Upper lobe of left lung (tissue), 6 donors: ENCODE data around the gene RCSD1. TPM values are rescaled to one million over a fixed set of nuclear protein-coding genes. Genes with fewer than 3 reads are reported as not detected.
A peak's percentile ranks its signal among the peaks of the same experiment; 100 is the strongest.

Source experiments
- ATAC-seq, 2 donors: fragments of 200-7000 bp; cut with Tn5 transposase; one replicate each; pipeline ENCODE4 v1.9.1; 2022; ENCODE audit warnings: mild to moderate bottlenecking in 2 of 2, moderate library complexity in 2 of 2; ENCODE audit not compliant: low FRiP score in 2 of 2
- DNase-seq, 2 donors: peaks; one replicate each; pipeline ENCODE4 v3.0.0-alpha.2; 2019 to 2020
- H3K27ac ChIP-seq, 4 donors: fragments of 200-600 bp; sonication (generic); one replicate each; pipeline ENCODE4 v1.5.1; 2016 to 2019
- H3K27me3 ChIP-seq, 4 donors: fragments of 200-600 bp; sonication (generic); one replicate each; pipeline ENCODE4 v1.5.1; 2017 to 2019
- H3K36me3 ChIP-seq, 4 donors: fragments of 200-600 bp; sonication (generic); one replicate each; pipeline ENCODE4 v1.5.1; 2016 to 2019
- H3K4me1 ChIP-seq, 4 donors: fragments of 200-600 bp; sonication (generic); one replicate each; pipeline ENCODE4 v1.5.1; 2018 to 2019
- H3K4me3 ChIP-seq, 4 donors: fragments of 200-600 bp; sonication (generic); one replicate each; pipeline ENCODE4 v1.5.1; 2017 to 2019; ENCODE audit warnings: mild to moderate bottlenecking in 2 of 4, moderate library complexity in 1 of 4
- H3K9me3 ChIP-seq, 4 donors: fragments of 200-600 bp; sonication (generic); one replicate each; pipeline ENCODE4 v1.5.1; 2018 to 2019
- CTCF ChIP-seq, 6 experiments: fragments of 450-650 bp in 4 of 6; fragments of 200-600 bp in 2 of 6; sonication (generic) in 2 of 6; IDR thresholded peaks; one replicate each; pipeline ENCODE4 v1.5.1; 2016 to 2019; ENCODE audit warnings: antibody characterized with exemption in 6 of 6
- EP300 ChIP-seq, 4 donors: sonication (generic); formaldehyde crosslinking; IDR thresholded peaks; one replicate each; pipeline ENCODE4 v1.5.1; 2017; ENCODE audit warnings: antibody characterized with exemption in 4 of 4, control low read depth in 2 of 4
- POLR2A ChIP-seq, 4 donors: fragments of 450-650 bp; IDR thresholded peaks; one replicate each; pipeline ENCODE4 v1.5.1; 2016 to 2017; ENCODE audit warnings: antibody characterized with exemption in 4 of 4, mild to moderate bottlenecking in 2 of 4
- POLR2AphosphoS5 ChIP-seq, 2 donors: sonication (generic); formaldehyde crosslinking; IDR thresholded peaks; one replicate each; pipeline ENCODE4 v1.5.1; 2017; ENCODE audit warnings: antibody characterized with exemption in 2 of 2
- WGBS, 2 donors: methylation state at CpG; one replicate each; pipeline ENCODE4 v1.1.5; 2017 to 2018; 5-methylcytosine and 5-hydroxymethylcytosine counted together
- total RNA-seq, 6 donors: library from RNA; depleted of rRNA in 4 of 6; stranded (reverse); fragments of >200 nt in 4 of 6; gene quantifications; one replicate each; pipeline versions ENCODE4 v1.1.0 to v1.2.1, GENCODE V29; 2016 to 2021
- donor health status: DM: no; HTN: no; CAD: no; lungs with moderate emphysema.
- donor health status: DM: no; HTN: yes; CAD: no; lungs with severe emphysema.

Gene RCSD1
- total RNA-seq, 6 donors from 2014 or later, result 10.7 to 27.2 (median 18.1) TPM

- Histone ChIP-seq H3K9me3 (no peaks in the 10 kb centered on the region), H3K4me1 (peaks cover 19 to 35% (median 26%) of the 10 kb centered on the region in 4 donors), H3K27ac (no peak overlapping the region), H3K36me3 (no peaks in the 10 kb centered on the region), H3K27me3 (no peaks in the 10 kb centered on the region), H3K4me3 (no peak overlapping the region)
- WGBS, 2 donors, result 82 to 84% methylated on average over 3 of the region's 3 CpGs
- no peak for DNase-seq
- ATAC-seq, result no peak
- TF ChIP-seq EP300 (IDR thresholded peaks at IDR 0.05) (no peak), POLR2A (IDR thresholded peaks at IDR 0.05) (no peak), CTCF (IDR thresholded peaks at IDR 0.05) (no peak), POLR2AphosphoS5 (IDR thresholded peaks at IDR 0.05) (no peak)
These were observed 5.9 kb downstream of the RCSD1 start for GRCh38 chr1:167635941-167636340.

GRCh38 chr1:167638064-167638463, 8.0 kb downstream of the RCSD1 start:
- ATAC-seq (no peak), DNase-seq (no peak)
- Histone ChIP-seq H3K4me3 (no peak overlapping the region), H3K27me3 (no peaks in the 10 kb centered on the region), H3K27ac (peak overlapping the region in 1 of 4 donors; percentile 9), H3K9me3 (no peaks in the 10 kb centered on the region), H3K4me1 (peaks cover 10 to 28% (median 21%) of the 10 kb centered on the region in 4 donors), H3K36me3 (peaks cover 0 to 4% (median 0%) of the 10 kb centered on the region in 4 donors)
- no peak for TF ChIP-seq EP300 (IDR thresholded peaks at IDR 0.05)
- no peak for TF ChIP-seq CTCF (IDR thresholded peaks at IDR 0.05)
- TF ChIP-seq POLR2A (IDR thresholded peaks at IDR 0.05), result no peak
- no peak for TF ChIP-seq POLR2AphosphoS5 (IDR thresholded peaks at IDR 0.05)
- WGBS, 2 donors, result 65 to 87% methylated on average over 5 of the region's 5 CpGs

- H3K36me3 ChIP-seq, result peaks cover 0 to 4% (median 0%) of the 10 kb centered on the region in 4 donors
- H3K4me3 ChIP-seq, result no peak overlapping the region
- peaks cover 8 to 24% (median 14%) of the 10 kb centered on the region in 4 donors for H3K4me1 ChIP-seq
- H3K27ac ChIP-seq, result no peak overlapping the region
- ATAC-seq (no peak), DNase-seq (no peak)
- H3K27me3 ChIP-seq, result no peaks in the 10 kb centered on the region
- TF ChIP-seq EP300 (IDR thresholded peaks at IDR 0.05) (no peak), POLR2A (IDR thresholded peaks at IDR 0.05) (no peak), POLR2AphosphoS5 (IDR thresholded peaks at IDR 0.05) (no peak), CTCF (IDR thresholded peaks at IDR 0.05) (no peak)
- WGBS, 2 donors, result 91 to 97% methylated on average over 8 of the region's 8 CpGs
- H3K9me3 ChIP-seq, result no peaks in the 10 kb centered on the region
These were observed 10.0 kb downstream of the RCSD1 start for GRCh38 chr1:167640051-167640450.

- Histone ChIP-seq H3K27ac (peak overlapping the region in 1 of 4 donors; percentile 22), H3K4me3 (no peak overlapping the region), H3K4me1 (peaks cover 2 to 12% (median 9%) of the 10 kb centered on the region in 4 donors), H3K9me3 (no peaks in the 10 kb centered on the region), H3K36me3 (peaks cover 0 to 4% (median 0%) of the 10 kb centered on the region in 4 donors), H3K27me3 (no peaks in the 10 kb centered on the region)
- ATAC-seq (no peak), DNase-seq (no peak)
- 66 to 82% methylated on average over 7 of the region's 7 CpGs for WGBS, 2 donors
- TF ChIP-seq CTCF (IDR thresholded peaks at IDR 0.05) (no peak), POLR2A (IDR thresholded peaks at IDR 0.05) (no peak), EP300 (IDR thresholded peaks at IDR 0.05) (no peak), POLR2AphosphoS5 (IDR thresholded peaks at IDR 0.05) (no peak)
These were observed 11.9 kb downstream of the RCSD1 start for GRCh38 chr1:167641786-167642500.

- WGBS, 2 donors, result 81 to 88% methylated on average over 3 of the region's 3 CpGs
These were observed 12.4 kb downstream of the RCSD1 start for GRCh38 chr1:167642501-167642826.

More at GRCh38 chr1:167642501-167642826, 12.4 kb downstream of the RCSD1 start:
- Histone ChIP-seq H3K36me3 (peaks cover 0 to 4% (median 0%) of the 10 kb centered on the region in 4 donors), H3K27ac (no peak overlapping the region), H3K9me3 (no peaks in the 10 kb centered on the region), H3K27me3 (no peaks in the 10 kb centered on the region), H3K4me3 (no peak overlapping the region), H3K4me1 (peaks cover 0 to 12% (median 6%) of the 10 kb centered on the region in 4 donors)
- ATAC-seq (no peak), DNase-seq (no peak)
- TF ChIP-seq POLR2AphosphoS5 (IDR thresholded peaks at IDR 0.05), result no peak
- TF ChIP-seq CTCF (IDR thresholded peaks at IDR 0.05), result no peak
- TF ChIP-seq EP300 (IDR thresholded peaks at IDR 0.05), result no peak
- TF ChIP-seq POLR2A (IDR thresholded peaks at IDR 0.05), result no peak
